ENCODE data around the gene SLC12A7. TPM values are rescaled to one million over a fixed set of nuclear protein-coding genes. Genes with fewer than 3 reads are reported as not detected.
"Not testable (repeated sequence)": the region's sequence is repeated elsewhere in the genome, so short reads cannot be mapped to it uniquely, and the experiment has no call there.

Gene SLC12A7
- total RNA-seq, 1 donor from 2014 or later, result 4.4 TPM

GRCh38 chr5:1095990-1096363 is 15.9 kb downstream of the SLC12A7 start:
- no peak for DNase-seq

GRCh38 chr5:1095302-1095989 is 16.4 kb downstream of the SLC12A7 start:
- no peak for DNase-seq

- DNase-seq, result no peak
Observed at GRCh38 chr5:1094670-1095190, 17.1 kb downstream of the SLC12A7 start.

GRCh38 chr5:1093361-1093760 is 18.5 kb downstream of the SLC12A7 start:
- DNase-seq, result no peak

- DNase-seq, result no peak
Observed at GRCh38 chr5:1092122-1092521, 19.7 kb downstream of the SLC12A7 start.

- DNase-seq, result no peak
Observed at GRCh38 chr5:1091632-1092031, 20.2 kb downstream of the SLC12A7 start.

- DNase-seq, result no peak
Observed at GRCh38 chr5:1090538-1090937, 21.3 kb downstream of the SLC12A7 start.

GRCh38 chr5:1089621-1090040 is 22.2 kb downstream of the SLC12A7 start:
- DNase-seq, result no peak

- no peak for DNase-seq
Observed at GRCh38 chr5:1089146-1089545, 22.7 kb downstream of the SLC12A7 start.

- DNase-seq, result no peak
Observed at GRCh38 chr5:1088726-1089125, 23.1 kb downstream of the SLC12A7 start.

- DNase-seq, result no peak
Observed at GRCh38 chr5:1088031-1088430, 23.8 kb downstream of the SLC12A7 start.

- no peak for DNase-seq
Observed at GRCh38 chr5:1087428-1087827, 24.4 kb downstream of the SLC12A7 start.

- DNase-seq, result no peak
Observed at GRCh38 chr5:1086871-1087270, 25.0 kb downstream of the SLC12A7 start.

- no peak for DNase-seq
Observed at GRCh38 chr5:1086137-1086536, 25.7 kb downstream of the SLC12A7 start.

GRCh38 chr5:1085391-1085790 is 26.5 kb downstream of the SLC12A7 start:
- DNase-seq, result no peak

- DNase-seq, result no peak
Observed at GRCh38 chr5:1083823-1084605, 27.8 kb downstream of the SLC12A7 start.

- DNase-seq, result not testable (repeated sequence)
Observed at GRCh38 chr5:1083026-1083425, 28.8 kb downstream of the SLC12A7 start.

GRCh38 chr5:1081519-1081918 is 30.3 kb downstream of the SLC12A7 start:
- no peak for DNase-seq

GRCh38 chr5:1080432-1080831 is 31.4 kb downstream of the SLC12A7 start:
- no peak for DNase-seq

GRCh38 chr5:1079961-1080360 is 31.9 kb downstream of the SLC12A7 start:
- no peak for DNase-seq

GRCh38 chr5:1079486-1079885 is 32.4 kb downstream of the SLC12A7 start:
- DNase-seq, result no peak

- DNase-seq, result no peak
Observed at GRCh38 chr5:1078851-1079250, 33.0 kb downstream of the SLC12A7 start.

- no peak for DNase-seq
Observed at GRCh38 chr5:1078206-1078605, 33.7 kb downstream of the SLC12A7 start.

Data from occipital lobe (tissue), 2 donors.